MV-4-11 (cell line): Measurements from ENCODE around the gene CDK5RAP3.
"Not testable (repeated sequence)": the region's sequence is repeated elsewhere in the genome, so short reads cannot be mapped to it uniquely, and the experiment has no call there.

Experiments
- DNase-seq: peaks from one replicate; lab custom pipeline; 2025; lab: John Stamatoyannopoulos, UW

CDK5RAP3 gene

GRCh38 chr17:47970725-47971499, at the start of gene CDK5RAP3:
Gene CDK5RAP3, plus strand, starts transcription at chr17:47971113. Its CDS starts 34 bp downstream, at chr17:47971147.
- DNase-seq, result peak; percentile 99

- no peak for DNase-seq
Measured at GRCh38 chr17:47924785-47925677, 45.9 kb upstream of the CDK5RAP3 start.

DNA sequence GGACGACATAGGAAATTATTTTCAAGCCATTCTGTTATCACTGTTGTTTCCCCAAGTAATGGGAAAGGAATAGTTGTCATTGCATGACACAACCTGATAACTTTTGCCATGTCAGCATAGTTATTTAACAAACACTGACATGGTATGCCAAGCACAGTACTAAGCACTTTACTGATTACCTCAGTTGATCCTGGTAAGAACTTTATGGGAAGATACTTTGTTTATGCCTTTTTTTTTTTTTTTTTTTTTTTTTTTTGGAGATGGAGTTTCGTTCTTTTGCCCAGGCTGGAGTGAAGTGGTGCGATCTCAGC, 45.3 kb upstream of the CDK5RAP3 start:
- no peak for DNase-seq

- DNase-seq, result no peak
Measured at GRCh38 chr17:47927821-47928400, 43.0 kb upstream of the CDK5RAP3 start.

- DNase-seq, result no peak
Measured at GRCh38 chr17:47928415-47928814, 42.5 kb upstream of the CDK5RAP3 start.

GRCh38 chr17:47929218-47930000, 41.5 kb upstream of the CDK5RAP3 start:
- no peak for DNase-seq

- DNase-seq, result no peak
Measured at GRCh38 chr17:47931848-47932247, 39.1 kb upstream of the CDK5RAP3 start.

- DNase-seq, result peak; percentile 12
Measured at GRCh38 chr17:47934856-47935255, 36.1 kb upstream of the CDK5RAP3 start.

- not testable (repeated sequence) for DNase-seq
Measured at GRCh38 chr17:47935468-47935867, 35.4 kb upstream of the CDK5RAP3 start.

DNA sequence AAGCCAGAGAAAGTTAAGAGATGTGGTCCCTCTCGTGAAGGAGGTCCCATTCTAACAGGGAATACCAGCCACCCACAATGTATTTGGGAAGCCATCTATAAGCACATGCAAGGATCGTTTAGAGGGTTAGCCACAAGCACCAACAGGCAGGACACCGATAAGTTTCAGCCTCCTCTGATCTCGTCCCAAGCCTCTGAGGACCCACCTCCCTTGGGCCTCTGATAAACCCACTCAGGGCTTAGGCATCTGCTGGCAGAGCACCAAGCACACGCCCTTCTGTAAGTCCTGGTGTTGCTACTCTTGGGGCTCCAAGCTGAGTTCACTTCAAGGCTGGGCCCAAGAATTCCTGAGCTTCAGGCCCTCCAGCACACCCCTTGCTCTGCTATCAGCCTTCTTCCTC, 35.0 kb upstream of the CDK5RAP3 start:
- no peak for DNase-seq

- DNase-seq, result peak; percentile 16
Measured at GRCh38 chr17:47937941-47938340, 33.0 kb upstream of the CDK5RAP3 start.

- DNase-seq, result peak; percentile 99
Measured at GRCh38 chr17:47941246-47942095, 29.4 kb upstream of the CDK5RAP3 start, which contains the start of gene PNPO. Gene PNPO, plus strand, starts transcription at chr17:47941571. Its CDS starts 105 bp downstream, at chr17:47941676.

DNA sequence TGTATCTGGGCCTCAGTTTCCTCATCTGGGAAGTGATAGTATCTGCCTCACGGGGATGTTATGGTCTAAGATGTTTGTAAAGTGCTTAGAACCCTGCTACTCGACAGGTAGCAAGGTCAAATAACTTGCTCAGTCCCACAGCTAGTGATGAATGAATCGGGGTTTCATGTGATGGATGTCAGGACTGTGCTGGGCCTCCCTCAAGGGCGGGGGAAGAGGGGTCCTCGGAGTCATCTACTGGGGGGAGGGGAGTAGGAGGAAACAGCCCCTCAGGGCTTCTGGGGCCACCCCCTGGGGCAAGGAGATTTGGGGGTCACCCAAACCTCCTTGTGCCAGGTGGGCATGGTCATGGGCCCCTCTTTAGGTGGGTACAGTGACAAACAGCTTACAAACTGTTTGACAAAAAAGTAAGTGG, 28.8 kb upstream of the CDK5RAP3 start:
- DNase-seq, result no peak

DNA sequence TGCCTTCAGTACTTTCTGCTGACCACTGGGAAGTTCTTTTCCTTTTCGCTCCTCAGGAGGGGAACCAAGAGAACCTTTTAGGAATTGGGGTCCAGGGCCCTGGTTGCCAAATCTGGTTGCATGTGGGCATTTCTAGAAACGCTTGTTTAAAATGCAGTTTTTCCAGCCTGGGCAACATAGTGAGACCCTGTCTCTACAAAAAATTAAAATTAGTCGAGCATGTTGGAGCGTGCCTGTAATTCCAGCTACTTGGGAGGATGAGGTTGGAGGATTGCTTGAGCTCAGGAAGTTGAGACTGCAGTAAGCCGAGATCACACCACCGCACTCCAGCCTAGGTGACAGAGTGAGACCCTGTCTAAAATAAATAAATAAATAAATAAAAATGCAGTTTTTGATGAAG, 28.3 kb upstream of the CDK5RAP3 start:
- no peak for DNase-seq

DNA sequence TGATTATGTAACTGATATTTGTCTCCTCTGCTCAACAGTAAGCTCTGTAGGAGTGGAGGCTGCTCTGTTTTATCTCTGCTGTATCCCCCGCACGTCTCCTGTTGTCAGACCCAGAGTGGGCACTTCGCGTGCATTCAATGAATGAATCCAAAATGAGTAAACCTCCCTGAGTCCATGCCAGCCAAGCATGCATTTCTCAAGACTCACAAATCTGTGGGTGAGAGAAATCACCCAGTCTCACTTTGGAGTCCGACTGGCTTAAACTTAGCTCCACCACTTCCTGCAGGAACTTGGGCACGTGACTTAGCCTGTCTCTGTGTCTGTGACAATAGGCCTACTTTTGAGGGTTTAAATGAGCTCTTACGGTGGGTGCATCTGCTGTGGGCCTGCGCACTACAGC, 25.8 kb upstream of the CDK5RAP3 start:
- peak; percentile 84 for DNase-seq

GRCh38 chr17:47945529-47946508, 25.1 kb upstream of the CDK5RAP3 start:
- peak; percentile 72 for DNase-seq

- DNase-seq, result no peak
Measured at GRCh38 chr17:47946516-47946915, 24.4 kb upstream of the CDK5RAP3 start.

DNA sequence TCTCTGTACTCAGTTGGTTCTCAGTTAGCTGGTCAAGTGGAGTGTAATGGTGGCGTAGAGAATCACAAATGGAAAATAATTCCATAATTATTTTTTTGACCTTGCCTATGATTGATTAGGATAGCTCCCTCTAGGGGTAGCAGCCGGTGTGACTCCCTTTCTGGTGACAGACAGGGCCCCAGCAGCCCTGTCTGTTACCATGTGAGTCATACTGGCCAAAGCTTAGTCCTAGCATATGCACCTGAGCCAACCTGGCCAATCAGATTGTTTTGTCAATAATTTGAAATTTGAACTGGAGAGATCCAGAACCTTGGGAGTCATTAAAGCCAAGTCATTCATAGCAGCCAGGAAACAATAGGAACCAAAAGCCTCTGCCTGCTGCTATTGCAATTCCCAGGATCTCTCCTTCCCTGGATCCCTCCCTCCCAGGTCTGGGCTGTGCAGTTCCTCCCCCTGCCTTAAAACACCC, 23.9 kb upstream of the CDK5RAP3 start:
- peak; percentile 58 for DNase-seq

GRCh38 chr17:47948706-47949196, 22.2 kb upstream of the CDK5RAP3 start:
- no peak for DNase-seq
